HS-5 (cell line): ENCODE measurements around the gene AGO4.
"Not testable (repeated sequence)": the region's sequence is repeated elsewhere in the genome, so short reads cannot be mapped to it uniquely, and the experiment has no call there.

Experiments used
- DNase-seq: peaks from one replicate; pipeline ENCODE4 v3.0.0-alpha.2; 2012; ENCODE audit warnings: low read depth

The AGO4 gene

DNA sequence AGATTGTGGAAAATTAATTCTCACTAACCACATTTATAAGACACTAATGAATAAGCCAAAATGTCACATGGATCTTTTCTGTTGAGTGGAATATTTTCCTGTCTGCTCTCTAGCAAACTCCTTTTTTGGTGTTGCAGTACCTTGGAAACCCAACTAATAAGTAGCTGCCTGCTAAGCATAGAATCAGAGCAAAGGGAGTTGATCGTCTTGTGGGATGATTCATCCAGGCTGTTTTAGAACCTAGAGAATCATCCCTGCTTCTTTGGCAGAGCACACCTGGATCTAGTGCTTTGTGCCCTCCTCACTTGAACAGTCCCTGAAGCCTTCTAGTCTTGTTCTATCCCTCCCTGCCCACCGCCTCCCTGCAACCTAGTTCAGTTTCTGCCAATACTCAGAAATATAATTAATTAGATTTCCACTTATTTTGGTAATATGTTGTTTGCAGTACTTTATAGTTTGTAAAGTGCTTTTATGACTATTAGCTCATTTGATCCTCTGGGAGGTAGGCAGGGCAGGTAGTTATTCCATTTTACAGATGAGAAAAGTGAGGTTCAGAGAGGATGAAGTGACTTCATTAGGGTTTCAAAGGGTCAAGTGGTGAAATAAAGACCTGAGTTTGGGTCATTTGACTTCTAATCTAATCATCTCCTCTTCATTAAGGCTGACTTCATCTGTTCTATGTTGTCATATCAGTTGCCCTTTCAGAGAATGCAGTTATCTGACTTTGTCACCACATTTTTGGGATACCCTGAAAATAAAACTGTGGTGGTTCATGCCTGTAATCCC, 2.5 kb downstream of the AGO4 start:
- DNase-seq = no peak

DNA sequence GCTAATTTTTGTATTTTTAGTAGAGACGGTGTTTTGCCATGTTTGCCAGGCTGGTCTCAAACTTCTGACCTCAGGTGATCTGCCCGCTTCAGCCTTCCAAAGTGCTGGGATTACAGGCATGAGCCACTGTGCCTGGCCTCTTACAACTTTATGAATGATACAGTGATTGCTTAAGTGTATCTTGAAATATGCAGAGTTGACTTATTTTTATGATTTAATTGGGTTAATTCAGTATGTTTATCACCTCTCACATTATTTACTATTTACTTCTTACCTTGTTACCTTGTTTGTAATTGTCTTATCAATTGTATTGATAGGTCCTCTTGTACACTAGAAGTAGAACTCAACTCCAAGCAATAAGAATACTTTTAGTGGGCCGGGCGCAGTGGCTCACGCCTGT, 4.9 kb downstream of the AGO4 start:
- not testable (repeated sequence) for DNase-seq

DNA sequence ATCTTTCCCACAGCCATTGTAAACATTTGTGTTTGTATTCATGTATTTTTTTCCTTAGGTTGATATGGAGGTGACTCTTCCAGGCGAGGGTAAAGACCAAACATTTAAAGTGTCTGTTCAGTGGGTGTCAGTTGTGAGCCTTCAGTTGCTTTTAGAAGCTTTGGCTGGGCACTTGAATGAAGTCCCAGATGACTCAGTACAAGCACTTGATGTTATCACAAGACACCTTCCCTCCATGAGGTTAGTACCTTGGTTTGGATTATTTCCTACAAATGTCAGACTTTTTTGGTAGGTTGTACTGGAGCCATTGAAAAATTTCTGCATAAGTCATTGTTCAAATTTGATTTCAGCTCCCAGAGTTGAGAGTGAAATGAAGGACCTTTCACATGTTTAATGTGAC, 17.4 kb downstream of the AGO4 start:
- DNase-seq = no peak

DNA sequence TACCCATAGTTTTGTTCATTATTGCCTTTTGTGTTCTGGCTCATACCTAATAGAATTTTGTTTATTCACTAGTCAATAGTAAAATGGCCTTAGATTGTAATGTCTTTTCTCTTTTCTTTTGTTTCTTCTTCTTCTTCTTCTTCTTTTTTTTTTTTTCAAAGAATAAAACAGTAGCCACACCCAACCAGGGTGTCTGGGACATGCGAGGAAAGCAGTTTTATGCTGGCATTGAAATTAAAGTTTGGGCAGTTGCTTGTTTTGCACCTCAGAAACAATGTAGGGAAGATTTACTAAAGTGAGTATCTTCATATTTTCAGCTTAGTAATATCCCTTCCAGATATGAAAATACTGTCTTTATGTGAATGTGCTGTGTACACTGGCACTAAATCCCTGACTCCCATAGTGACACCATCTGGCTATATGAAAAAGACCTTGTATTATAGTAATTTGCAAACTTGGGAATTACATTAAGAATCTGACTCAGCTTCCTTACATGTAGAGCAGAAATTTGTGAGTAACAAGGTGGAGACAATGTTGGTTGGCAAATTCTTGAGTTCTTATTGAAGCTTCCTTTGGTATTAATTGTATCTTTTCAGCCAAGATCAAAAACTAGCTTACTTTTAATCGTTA, 24.6 kb downstream of the AGO4 start:
- DNase-seq = no peak

DNA sequence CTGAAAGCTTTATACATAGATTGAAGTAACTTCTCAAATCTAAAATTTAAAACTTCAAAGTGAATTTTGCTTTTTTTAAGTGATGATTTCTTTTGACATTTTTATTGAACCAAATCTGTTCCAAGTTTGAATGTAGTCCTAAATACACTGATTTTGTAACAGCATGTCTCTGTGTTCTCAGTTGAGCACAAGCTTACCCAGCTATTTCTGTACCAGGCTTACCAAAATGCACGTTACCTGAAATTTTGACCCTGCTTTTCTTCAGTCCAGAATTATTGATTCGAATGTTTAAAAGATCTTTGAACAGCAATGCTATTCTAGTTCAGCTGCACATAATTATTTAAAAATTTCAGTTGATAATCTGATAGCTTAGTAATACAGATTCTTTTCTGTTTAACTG, 25.6 kb downstream of the AGO4 start:
- DNase-seq = no peak

DNA sequence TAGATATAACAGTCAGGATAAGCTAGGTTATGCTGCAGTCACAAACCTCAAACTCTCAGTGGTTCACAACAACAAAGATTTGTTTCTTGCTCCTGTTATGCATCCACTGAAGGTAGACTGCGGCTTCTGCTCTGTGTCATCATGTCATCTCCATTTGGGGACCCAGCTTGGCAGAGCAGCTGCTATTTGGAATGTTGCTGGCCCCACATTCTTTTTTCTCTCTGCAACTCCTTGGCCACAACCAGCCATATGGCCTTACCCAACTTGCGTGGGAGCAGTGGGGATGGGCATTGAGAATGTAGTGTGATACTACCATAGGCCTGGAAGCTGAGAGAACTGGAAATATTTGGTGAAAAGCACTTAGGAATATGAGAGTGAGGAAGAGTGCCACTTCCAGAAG, 26.4 kb downstream of the AGO4 start:
- no peak for DNase-seq

DNA sequence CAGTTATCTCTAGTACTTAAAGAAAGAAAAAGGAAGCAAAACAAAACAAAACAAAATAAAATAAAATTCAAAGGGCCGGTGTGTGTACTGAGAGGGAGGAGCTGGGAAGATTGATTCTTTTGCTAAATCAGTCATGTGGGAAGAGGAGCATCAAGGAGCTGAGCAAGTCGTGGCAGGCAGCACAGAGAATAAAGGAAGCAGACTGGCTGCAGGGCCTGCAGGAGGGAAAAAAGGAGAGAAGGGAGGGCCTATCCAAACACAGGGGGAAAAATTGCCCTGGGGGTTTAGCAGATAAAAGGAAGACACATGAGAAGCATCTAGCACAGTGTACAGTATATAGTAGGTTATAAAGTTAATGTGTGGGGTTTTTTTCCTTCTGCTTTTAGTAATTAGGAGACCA, 27.6 kb downstream of the AGO4 start:
- no peak for DNase-seq

DNA sequence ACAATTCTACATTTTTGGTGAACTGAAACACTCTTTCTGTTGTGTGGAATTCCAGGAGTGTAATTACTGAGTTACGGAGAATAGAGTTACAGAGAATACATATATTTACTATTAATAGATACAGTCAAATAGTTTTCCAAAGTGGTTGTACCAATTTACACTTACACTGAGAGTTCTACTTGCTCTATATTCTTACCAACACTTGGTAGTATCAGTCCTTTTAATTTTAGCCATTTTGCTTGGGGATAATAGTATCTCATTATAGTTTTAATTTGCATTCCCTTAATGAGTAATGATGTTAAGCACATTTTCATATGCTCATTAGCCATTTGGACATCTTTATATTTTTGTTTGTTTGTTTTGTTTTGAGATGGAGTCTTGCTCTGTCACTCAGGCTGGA, 28.9 kb downstream of the AGO4 start:
- DNase-seq = no peak

DNA sequence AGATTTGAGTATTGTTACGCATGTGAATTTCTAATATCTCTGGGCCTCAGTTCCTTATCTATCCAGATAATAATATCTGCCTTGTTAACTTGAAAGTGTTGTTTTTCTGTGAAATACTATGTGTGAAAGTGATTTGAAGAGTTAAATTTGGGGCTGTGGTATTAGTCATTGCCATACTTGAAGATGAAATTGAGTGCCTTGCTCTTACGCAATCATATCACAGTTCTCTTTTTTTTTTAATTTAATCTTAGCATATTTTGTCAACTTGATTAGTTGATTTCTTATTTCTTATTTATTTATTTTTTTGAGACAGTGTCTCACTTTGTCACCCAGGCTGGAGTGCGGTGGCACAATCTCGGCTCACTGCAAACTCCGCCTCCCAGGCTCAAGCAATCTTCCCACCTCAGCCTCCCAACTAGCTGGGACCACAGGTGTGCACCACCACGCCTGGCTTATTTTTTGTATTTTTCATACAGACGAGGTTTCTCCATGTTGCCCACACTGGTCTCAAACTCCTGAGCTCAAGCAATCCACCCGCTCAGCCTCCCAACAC, 31.0 kb downstream of the AGO4 start:
- no peak for DNase-seq

DNA sequence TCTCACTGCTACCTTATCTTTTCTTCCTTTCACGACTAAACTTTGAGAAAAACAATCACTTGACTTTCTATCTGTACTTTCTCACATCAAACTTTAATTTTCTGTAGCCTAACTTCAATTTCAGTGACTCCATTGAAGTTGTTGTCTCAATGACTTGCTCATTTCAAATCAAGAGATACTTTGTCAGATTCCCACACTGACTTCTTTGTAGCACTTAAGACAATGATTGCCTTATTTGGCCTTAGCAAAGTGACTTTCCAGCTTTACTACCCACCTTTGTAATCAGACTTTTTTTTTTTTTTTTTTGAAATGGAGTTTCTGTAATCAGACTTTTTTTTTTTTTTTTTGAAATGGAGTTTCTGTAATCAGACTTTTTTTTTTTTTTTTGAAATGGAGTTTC, 37.0 kb downstream of the AGO4 start:
- no peak for DNase-seq

DNA sequence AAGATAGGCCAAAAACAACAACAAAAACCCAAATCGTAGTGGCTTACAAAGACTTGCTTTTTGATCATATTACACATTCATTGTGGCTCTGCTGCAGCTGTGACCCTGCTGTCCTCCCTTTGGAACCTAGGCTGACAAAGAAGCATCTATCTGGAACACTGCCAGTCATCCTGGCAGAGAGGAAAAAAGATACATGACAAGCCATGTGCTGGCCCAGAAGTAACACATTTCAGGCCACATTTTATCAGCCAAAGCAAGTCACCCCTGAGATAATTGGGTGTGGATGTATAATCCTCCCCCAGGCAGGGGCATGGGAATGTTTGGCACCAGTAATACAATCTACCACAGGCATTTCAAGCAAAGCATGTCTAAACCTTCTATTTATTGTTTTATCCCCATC, 38.0 kb downstream of the AGO4 start:
- no peak for DNase-seq

DNA sequence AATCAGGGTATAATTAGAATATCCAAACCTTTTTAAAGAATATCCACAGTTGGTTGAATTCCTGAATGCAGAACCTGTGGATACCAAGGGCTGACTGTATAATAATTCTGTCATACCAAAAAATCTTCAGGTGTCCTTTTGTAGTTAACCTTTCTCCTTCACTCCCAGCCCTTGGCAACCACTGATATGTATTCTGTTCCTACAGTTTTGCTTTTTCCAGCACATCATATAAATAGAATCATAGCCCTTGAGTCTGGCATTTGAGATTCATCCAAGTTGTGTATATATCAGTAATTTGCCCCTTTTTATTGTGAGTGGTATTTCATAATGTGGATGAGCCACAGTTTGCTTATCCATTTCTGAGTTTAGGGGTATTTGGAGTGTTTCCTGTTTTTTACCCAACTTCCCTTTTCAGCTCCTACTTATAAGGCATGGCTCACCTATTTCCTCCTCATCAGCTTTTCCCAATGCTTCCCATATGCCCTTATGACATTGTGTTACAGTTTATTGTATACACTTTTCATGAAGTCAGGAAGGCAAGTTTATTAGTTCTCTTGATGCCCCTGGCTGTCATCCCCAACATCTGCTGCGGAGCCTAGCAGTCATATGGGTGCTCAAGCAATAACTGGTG, 40.2 kb downstream of the AGO4 start:
- DNase-seq = no peak

DNA sequence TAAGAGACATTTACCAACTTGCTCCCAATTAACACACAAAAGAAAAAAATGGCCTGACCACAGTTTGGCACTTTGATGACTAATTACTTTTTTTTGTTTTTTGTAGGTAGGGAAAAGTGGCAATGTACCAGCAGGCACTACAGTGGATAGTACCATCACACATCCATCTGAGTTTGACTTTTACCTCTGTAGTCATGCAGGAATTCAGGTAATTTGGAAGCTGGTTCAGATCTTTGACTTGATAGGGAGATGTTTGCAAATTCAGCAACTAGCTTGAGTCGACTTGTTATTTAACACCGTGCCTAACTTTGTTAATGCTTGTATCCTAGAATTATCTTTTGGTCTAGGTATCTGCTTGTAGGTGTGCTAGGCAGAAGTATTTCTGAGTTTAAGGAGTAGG, 42.2 kb downstream of the AGO4 start:
- DNase-seq = no peak

DNA sequence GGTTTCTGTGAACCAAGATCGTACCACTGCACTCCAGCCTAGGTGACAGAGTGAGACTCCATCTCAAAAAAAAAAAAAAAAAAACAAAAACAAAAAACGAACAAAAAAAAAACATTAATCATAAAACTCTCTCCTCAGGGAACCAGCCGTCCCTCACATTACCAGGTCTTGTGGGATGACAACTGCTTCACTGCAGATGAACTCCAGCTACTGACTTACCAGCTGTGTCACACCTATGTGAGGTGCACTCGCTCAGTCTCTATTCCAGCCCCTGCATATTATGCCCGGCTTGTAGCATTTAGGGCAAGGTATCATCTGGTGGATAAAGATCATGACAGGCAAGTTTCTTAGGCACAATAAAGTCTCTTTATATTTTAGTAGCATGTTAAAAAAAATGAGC, 42.9 kb downstream of the AGO4 start:
- DNase-seq = no peak

DNA sequence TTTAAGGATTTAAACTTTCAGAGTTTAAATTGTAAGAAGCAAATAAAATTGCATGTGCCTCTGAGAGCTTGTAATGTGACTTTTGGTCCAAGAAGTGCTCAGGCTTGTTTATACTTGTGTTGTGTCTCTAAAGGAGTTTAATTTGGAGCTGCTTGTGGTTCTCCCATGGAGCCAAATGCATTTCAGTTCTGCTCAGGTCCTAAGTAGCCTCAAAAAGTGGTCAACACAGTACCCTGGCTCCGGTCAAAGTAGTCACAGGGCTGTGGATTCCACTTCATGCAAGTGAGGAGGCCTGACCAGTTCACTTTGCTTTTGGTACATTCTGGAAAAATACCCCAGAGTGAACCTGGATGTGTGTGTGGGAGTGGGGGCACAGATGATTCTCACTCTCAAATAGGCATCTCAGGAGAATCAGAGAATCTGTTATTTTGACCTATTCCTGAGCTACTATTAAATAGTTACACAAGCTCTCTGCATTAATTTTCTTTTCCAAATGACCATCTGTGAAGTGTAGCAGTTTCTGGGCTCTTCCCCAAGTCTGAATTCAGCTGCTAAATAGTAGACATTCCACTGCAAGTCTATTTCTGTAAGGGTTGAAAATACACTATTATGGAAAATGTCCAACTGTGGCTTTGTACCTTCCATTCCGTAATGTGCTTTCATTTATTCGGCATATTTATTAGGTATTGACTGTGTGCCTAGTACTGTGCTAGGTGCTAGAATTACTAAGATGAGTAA, 43.5 kb downstream of the AGO4 start:
- no peak for DNase-seq

DNA sequence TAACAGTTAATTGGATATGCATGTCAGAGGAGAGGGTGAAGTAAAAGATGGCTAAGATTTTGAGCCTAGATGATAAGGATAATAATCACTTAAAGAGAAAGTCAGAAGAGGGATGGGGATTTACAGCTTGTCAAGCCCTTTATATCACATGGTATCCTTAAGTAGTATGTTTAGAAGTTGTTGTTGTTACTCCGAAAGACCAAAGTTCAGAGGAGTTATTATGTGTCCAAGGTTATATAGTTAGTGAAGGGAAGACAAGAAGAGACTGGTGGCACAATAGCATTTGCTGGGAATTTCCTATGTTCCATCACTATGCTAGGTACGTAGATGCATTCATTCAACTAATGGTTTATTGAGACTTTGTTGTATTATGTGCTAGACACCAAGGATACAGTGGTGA, 44.4 kb downstream of the AGO4 start:
- DNase-seq = no peak

DNA sequence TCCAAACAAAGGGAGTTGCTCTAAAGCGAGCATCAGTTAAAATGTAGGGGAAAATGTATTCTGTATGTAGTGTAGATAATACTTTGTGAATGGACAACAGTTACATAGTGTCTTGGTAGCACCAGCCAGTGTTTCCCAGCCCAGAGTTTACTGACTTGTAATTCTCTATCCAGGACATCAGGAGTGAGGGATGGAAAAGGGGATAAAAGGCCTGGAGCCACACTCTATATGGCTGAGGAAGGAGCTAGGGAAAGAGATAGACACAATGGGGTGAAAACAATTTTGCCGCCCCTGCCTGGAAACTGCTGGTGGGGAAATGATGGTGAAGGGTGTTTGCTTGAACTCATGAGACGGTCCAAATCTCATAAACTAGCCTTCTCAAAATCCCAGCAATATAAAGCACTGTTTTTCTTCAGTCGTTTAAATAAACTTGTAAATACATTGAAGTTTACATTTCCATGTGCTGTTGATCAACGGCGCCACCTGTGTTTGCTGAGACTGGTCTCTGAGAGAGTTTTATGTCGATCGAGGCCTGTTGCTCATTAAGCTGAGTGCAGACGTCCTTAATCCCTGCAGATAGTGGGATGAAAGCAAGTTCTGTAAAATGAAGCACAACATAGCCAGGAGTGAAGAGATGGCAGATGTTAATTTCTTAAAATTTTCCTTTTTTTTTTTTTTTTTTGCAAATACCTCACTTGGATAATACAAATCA, 47.3 kb downstream of the AGO4 start:
- no peak for DNase-seq

DNA sequence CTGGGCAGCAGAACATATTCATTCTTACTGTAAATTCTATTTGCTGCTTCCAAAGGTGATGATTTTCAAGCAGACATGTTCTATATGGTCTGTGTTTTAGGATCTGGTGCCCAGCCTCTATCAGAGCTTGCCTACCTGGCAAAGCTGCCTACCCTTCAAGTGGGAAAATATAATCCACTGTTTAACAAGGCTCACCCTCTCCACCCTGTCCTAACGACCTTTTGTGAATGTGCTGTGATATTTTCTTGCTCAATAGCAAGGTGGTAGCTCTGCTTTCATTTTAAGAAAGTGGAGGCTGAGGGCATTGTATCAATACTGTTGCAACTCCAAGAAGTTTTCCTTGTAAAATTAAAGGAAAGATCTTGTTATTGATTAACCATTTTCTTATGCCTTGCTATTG, 49.1 kb downstream of the AGO4 start:
- no peak for DNase-seq

DNA sequence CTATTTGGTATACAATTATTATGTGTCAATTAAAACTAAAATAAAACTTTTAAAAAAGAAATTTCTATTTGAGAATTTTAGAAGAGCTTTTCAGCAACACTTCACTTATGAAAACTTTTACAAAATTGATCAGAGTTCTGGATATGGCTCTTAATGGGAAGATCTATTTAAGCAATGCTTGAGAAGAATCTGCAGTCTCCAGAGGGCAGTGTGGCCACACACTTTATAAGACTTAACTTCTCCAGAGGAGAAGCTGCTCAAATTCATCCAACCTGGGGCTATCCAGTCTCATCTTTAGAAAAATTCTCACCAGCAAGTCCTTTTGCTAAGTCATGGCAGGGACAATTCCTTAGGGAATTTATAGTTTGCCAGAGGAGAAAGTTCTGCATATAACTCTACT, 50.0 kb downstream of the AGO4 start:
- no peak for DNase-seq

DNA sequence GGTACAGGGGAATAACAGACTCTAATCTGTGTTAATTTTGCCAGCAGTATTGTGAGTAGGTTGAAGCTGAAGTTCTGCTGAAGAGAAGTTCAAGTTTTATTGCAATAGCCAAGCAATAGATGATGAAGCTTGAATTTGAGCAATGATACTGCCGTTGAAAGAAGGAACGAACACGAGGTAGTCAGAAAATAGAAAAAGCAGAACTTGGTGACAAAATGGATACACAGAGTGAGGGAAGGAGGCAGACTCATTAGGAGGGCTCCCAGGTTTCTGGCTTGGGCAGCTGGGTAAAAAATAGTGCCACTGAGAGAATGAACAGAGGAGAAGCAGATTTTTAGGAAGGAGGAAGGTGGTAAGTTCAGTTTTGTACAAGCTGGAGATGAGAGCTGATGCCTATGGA, 52.9 kb downstream of the AGO4 start:
- no peak for DNase-seq

DNA sequence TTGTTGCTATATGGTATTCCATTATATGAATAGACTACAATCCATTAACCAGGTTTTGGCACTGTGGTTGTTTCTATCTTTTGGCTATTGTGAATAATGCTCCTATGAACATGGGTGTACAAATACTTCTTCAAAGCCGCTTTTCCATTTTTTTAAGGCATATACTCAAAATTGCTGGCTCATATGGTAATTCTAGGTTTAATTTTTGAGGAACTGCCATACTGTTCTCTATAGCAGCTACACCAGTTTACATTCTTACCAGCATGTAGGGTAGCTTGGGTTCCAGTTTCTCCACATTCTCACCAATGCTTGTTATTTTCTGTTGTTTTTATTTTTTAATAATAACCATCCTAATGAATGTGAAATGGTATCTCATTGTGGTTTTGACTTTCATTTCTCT, 55.3 kb downstream of the AGO4 start:
- DNase-seq = no peak
